ENCODE data around the gene CBFA2T3. TPM values are rescaled to one million over a fixed set of nuclear protein-coding genes. Genes with fewer than 3 reads are reported as not detected.

CBFA2T3 gene
- total RNA-seq, 1 experiment from 2014 or later = 2.9 TPM

- H3K9me3 Mint-ChIP-seq = no peaks in the 10 kb centered on the region
- Histone ChIP-seq H3K79me1 (ENCODE audit: insufficient read depth, low read depth, low read length, poor library complexity, severe bottlenecking) (no peaks in the 10 kb centered on the region), H3K9ac (ENCODE audit: extremely low read depth, insufficient read length, low read length) (no peak overlapping the region), H4K5ac (ENCODE audit: insufficient read length, low read depth, low read length) (no peak overlapping the region), H3K9me3 (ENCODE audit: control insufficient read depth, low read depth, low read length) (no peaks in the 10 kb centered on the region), H2BK120ac (ENCODE audit: low read depth, low read length, poor library complexity, severe bottlenecking) (no peak overlapping the region), H2AFZ (ENCODE audit: low read length) (no peak overlapping the region), H3K4me2 (ENCODE audit: insufficient read depth, insufficient read length, low read length) (no peak overlapping the region), H3K27ac (ENCODE audit: insufficient read length, low read depth, low read length) (no peak overlapping the region), H3K79me2 (ENCODE audit: insufficient read depth, low read length) (no peaks in the 10 kb centered on the region), H4K91ac (ENCODE audit: insufficient read length, low read depth, low read length) (no peak overlapping the region), H3K23me2 (ENCODE audit: insufficient read length, low read depth, low read length, poor library complexity, severe bottlenecking) (peaks cover 4% of the 10 kb centered on the region), H3K27me3 (ENCODE audit: insufficient read depth, low read length) (peaks cover 8% of the 10 kb centered on the region; the same call in 1 of the 2 replicates), H3K4ac (ENCODE audit: low read depth, low read length) (no peak overlapping the region), H3K56ac (ENCODE audit: insufficient read length, low read depth, low read length) (no peak overlapping the region), H3K4me1 (ENCODE audit: insufficient read depth, low read length) (no peaks in the 10 kb centered on the region), H2BK12ac (ENCODE audit: insufficient read length, low read depth, low read length) (no peak overlapping the region), H2BK5ac (ENCODE audit: insufficient read length, low read length) (no peak overlapping the region), H2BK15ac (ENCODE audit: low read depth, low read length) (no peak overlapping the region), H3K14ac (ENCODE audit: insufficient read depth, low read length) (no peak overlapping the region), H2BK20ac (ENCODE audit: low read depth, low read length, poor library complexity, severe bottlenecking) (no peak overlapping the region), H3K18ac (ENCODE audit: insufficient read length, low read depth, low read length) (no peak overlapping the region), H2AK5ac (ENCODE audit: insufficient read length, low read length) (no peak overlapping the region), H3K23ac (ENCODE audit: insufficient read length, low read depth, low read length) (no peak overlapping the region), H3T11ph (ENCODE audit: low read length) (no peak overlapping the region), H4K20me1 (ENCODE audit: control insufficient read depth, insufficient read depth, insufficient read length) (no peaks in the 10 kb centered on the region), H4K8ac (replicated peaks; ENCODE audit: insufficient read length, low read depth, low read length) (no peak overlapping the region)
- peaks cover 0 to 3% of the 10 kb centered on the region in 2 experiments; a peak in 1 of 4 replicates for H3K4me1 Mint-ChIP-seq
- peaks cover 38% of the 10 kb centered on the region for H3K27me3 Mint-ChIP-seq (ENCODE audit: low read depth)
- H3K4me3 Mint-ChIP-seq = no peak overlapping the region
- WGBS (ENCODE audit: extremely low coverage, insufficient read length, low lambda C conversion rate) = no CpG with 5 or more reads among the region's 19 CpGs
- TF ChIP-seq CTCF (conservative IDR thresholded peaks at IDR 0.05) = no peak
- H3K36me3 Mint-ChIP-seq (ENCODE audit: insufficient read depth in 1 of 3, low read depth in 3 of 3) = no peaks in the 10 kb centered on the region
- no peak overlapping the region; a peak in 1 of 7 replicates for H3K27ac Mint-ChIP-seq
- DNase-seq = no peak
These were observed 39.8 kb downstream of the CBFA2T3 start for GRCh38 chr16:88937206-88937621.

Measured in H9 (cell line).